Coronary artery (tissue), 2 donors: ENCODE results near the gene STK11IP.

Experiments
- DNase-seq: peaks from one replicate; pipeline ENCODE4 v3.0.0-alpha.2; 2017; ENCODE audit warnings: low spot score
- H3K27ac ChIP-seq, 2 donors: fragments of 200-600 bp; sonication (generic); one replicate each; pipeline ENCODE4 v1.5.1; 2016 to 2019
- H3K4me3 ChIP-seq: fragments of 200-600 bp; sonication (generic); 2 replicates; pipeline ENCODE4 v1.5.1; 2016; ENCODE audit warnings: mild to moderate bottlenecking, moderate library complexity
- TF ChIP-seq, protein P1 (sequence below): fragments of 200-600 bp; sonication (generic); IDR thresholded peaks from one replicate; pipeline ENCODE4 v1.5.1; 2019; ENCODE audit warnings: antibody characterized with exemption

Gene STK11IP

GRCh38 chr2:219662566-219662965, 64.9 kb downstream of the STK11IP start:
- TF ChIP-seq, protein P1, sequence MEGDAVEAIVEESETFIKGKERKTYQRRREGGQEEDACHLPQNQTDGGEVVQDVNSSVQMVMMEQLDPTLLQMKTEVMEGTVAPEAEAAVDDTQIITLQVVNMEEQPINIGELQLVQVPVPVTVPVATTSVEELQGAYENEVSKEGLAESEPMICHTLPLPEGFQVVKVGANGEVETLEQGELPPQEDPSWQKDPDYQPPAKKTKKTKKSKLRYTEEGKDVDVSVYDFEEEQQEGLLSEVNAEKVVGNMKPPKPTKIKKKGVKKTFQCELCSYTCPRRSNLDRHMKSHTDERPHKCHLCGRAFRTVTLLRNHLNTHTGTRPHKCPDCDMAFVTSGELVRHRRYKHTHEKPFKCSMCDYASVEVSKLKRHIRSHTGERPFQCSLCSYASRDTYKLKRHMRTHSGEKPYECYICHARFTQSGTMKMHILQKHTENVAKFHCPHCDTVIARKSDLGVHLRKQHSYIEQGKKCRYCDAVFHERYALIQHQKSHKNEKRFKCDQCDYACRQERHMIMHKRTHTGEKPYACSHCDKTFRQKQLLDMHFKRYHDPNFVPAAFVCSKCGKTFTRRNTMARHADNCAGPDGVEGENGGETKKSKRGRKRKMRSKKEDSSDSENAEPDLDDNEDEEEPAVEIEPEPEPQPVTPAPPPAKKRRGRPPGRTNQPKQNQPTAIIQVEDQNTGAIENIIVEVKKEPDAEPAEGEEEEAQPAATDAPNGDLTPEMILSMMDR = no peak
- H3K4me3 ChIP-seq = no peak overlapping the region
- H3K27ac ChIP-seq = no peak overlapping the region
- DNase-seq = no peak

- DNase-seq = peak; percentile 45
- Histone ChIP-seq H3K27ac (no peak overlapping the region), H3K4me3 (no peak overlapping the region)
- TF ChIP-seq, protein P1 = no peak
Measured at GRCh38 chr2:219663116-219663762, 65.6 kb downstream of the STK11IP start.

DNA sequence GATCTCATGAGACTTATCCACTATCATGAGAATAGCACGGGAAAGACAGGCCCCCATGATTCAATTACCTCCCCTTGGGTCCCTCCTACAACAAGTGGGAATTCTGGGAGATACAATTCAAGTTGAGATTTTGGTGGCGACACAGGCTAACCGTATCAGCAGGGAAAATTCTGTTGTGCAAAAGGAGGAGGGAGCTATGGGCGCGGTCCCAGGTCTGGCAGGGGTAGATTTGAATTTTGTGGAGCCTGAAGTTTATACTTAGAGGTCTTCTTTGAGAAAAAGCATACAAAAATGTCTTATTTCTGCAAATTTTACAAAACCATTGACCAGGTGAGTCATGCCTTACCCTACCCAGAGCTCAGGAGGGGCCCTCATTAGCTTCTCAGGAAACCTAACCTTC, 66.4 kb downstream of the STK11IP start:
- TF ChIP-seq, protein P1 = no peak
- no peak overlapping the region for H3K27ac ChIP-seq
- DNase-seq = peak; percentile 16
- no peak overlapping the region for H3K4me3 ChIP-seq

DNA sequence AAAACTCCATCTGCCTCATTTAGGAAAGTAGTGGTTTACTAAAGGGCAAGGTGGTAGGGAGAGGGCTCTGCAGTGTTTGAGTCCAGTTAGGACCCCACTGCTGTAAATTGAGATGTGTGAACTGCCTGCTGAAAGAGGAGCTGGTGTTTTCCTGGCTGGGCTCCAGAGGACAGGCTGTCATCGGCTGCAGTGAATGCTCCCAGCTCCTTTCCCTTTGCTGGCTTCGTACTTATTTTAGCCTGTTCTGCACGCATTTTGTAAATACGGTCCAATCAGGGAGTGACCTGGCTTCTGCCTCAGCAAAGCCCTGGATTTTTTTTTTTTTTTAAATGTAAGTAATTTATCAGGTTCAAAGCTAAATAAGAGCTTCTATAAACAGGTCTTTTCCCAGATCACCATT, 67.3 kb downstream of the STK11IP start:
- TF ChIP-seq, protein P1 = no peak
- peak overlapping the region; percentile 49 to 63 for H3K27ac ChIP-seq
- peak; percentile 77 for DNase-seq
- H3K4me3 ChIP-seq = no peak overlapping the region

GRCh38 chr2:219665926-219666325, 68.3 kb downstream of the STK11IP start:
- TF ChIP-seq, protein P1 = no peak
- Histone ChIP-seq H3K27ac (no peak overlapping the region), H3K4me3 (no peak overlapping the region)
- DNase-seq = no peak
